COLO668 (cell line): Measurements from ENCODE around the gene RABIF.
A peak's percentile ranks its signal among the peaks of the same experiment; 100 is the strongest.

ENCODE experiments used
- DNase-seq: peaks from one replicate; lab custom pipeline; 2025; ENCODE audit not compliant: unreplicated experiment; lab: John Stamatoyannopoulos, UW

The RABIF gene

DNA sequence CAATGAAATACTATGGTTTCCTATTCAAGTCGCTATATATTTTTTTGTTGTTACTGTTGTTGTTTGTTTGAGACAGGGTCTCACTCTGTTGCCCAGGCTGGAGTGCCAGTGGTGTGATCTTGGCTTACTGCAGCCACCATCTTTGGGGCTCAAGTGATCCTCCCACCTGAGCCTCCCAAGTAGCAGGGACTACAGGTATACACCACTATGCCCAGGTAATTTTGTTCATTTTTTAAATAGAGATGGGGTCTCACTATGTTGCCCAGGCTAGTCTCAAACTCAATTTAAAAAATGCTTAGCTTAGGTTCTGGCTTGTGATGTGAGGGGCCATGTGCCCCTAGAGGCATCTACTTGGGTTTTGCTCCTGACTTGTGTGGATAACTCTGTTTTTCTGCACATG lies 9.8 kb downstream of the RABIF start:
- no peak for DNase-seq

GRCh38 chr1:202873026-202873425 lies 15.9 kb downstream of the RABIF start:
- no peak for DNase-seq

DNA sequence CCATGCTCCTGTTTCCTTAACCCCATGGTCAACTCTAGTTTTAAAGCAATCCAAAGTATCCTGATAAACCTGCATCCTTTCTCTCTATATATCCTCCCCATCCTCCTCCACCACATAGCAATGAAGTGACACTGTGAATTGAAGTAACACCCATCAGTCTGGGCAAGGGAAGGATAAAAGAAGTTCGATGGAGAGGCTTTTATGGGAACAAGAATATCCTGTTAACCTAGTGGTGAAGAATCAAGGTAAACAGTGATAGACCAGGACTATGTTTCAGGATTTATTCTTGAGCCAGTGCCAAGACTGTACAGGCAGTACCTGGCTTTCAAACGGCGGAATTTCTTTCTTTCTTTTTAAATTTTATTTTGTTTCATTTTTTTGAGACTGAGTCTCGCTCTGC lies 17.6 kb downstream of the RABIF start:
- DNase-seq = no peak

DNA sequence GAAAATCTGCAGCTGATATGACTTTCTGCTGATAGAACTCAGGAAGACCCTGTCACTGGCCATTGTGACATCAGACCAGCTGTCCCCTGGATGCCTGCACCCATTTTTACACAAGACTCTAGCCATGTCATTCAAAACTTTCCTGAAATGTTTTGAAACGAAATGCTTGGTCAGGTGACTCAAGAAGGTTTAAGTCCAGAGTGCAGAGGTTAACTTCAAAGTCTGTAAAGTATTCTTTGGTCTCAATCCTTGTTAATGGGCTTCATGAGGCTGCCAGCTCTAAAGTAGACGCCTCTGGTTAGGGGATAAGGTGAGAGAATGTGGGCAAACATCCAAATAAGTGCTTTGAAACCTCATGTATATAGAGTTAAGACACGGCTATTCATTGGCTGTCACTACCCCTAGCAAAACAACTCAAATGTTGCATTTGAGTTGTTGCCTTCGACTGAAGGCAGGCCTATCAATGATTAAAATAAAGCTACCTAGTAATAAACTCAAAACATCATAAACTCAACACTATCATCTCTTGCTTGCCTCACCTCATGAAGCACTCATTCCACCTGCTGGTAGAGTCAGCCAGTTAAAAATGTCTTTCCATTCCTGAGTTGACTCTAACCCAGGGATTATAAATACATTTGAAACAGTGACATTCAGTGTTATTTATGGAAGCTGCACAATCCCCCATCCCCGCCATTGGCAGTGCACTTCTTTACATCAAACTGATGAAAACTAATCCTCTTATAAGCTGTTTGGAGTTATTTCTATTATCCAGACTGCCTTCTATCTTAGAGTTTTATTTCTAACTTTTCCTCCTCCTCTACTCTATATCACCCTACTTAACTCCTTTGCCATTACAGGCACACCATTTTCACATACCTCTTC lies 26.0 kb downstream of the RABIF start:
- no peak for DNase-seq

- peak; percentile 94 for DNase-seq
These were observed 27.4 kb downstream of the RABIF start for GRCh38 chr1:202861420-202862132.

GRCh38 chr1:202860744-202861419 lies 28.1 kb downstream of the RABIF start:
- peak; percentile 84 for DNase-seq

DNA sequence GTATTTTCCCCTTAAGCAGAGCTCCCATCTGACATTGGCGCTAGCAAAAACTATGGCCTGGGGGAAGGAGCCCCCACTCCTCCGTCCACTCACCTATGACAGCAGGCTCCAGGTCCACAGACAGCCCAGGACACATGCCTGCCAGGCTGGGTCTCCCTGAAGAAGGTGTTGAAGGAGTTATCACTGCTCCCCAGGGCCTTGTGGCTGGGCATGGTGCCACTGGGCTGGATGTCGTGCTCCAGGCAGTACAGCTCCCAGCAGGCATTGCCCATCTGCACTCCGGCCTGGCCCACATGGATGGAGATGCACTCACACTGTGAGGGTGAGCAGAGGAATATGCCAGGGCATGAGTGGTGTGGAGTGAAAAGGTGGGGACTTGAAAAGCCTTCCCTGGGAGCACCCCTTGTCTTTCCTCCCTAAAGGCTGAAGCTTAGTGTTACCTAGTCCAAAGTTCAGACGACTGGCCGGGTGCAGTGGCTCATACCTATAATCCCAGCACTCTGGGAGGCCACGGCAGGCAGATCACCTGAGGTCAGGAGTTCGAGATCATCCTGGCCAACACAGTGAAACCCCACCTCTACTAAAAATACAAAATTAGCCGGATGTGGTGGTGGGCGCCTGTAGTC lies 30.0 kb downstream of the RABIF start:
- no peak for DNase-seq

- DNase-seq = no peak
These were observed 30.6 kb downstream of the RABIF start for GRCh38 chr1:202858331-202858730.

DNA sequence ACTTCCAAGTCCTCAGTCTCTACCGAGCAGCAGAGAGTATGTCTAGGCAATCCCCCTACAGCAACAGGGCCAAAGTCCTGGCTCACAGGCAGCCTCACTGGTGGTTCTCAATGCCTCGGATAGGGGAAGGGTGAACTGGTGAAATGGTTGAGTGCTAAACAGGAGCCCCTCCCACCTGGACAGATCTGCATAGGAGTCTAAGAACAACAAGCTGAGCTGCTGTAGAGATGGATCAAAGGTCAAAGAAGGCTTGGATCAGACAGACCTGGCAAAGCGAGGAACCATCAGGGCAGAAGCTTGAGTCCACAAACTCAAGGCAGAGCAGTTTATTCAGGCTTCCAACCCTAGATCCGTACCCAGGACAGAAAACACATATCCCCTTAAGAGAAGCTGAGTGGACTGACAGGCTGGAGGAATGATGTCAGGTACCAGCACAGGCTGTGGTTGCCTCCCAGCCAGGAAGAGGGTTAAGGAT lies 31.8 kb downstream of the RABIF start:
- DNase-seq = no peak

GRCh38 chr1:202856014-202856413 lies 32.9 kb downstream of the RABIF start:
- no peak for DNase-seq

DNA sequence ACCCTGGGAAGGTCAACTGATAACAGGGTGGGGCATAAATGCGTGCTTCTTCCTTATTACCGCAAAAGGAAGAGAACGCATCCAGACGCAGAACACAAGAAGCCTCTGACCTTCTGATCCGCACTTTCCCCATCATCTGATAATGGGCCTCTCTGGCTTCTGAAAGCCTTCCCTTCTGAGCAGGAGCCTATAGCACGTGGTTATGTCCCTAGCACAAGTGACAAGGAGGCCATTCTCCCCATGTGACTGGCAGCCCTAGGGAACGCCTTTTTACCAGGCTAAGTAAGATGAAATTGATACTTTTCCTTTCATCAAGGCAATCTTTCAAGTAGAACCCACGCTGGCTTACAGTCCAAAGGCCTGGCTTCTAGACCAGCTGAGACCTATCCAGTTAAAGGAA lies 34.2 kb downstream of the RABIF start:
- DNase-seq = no peak

DNA sequence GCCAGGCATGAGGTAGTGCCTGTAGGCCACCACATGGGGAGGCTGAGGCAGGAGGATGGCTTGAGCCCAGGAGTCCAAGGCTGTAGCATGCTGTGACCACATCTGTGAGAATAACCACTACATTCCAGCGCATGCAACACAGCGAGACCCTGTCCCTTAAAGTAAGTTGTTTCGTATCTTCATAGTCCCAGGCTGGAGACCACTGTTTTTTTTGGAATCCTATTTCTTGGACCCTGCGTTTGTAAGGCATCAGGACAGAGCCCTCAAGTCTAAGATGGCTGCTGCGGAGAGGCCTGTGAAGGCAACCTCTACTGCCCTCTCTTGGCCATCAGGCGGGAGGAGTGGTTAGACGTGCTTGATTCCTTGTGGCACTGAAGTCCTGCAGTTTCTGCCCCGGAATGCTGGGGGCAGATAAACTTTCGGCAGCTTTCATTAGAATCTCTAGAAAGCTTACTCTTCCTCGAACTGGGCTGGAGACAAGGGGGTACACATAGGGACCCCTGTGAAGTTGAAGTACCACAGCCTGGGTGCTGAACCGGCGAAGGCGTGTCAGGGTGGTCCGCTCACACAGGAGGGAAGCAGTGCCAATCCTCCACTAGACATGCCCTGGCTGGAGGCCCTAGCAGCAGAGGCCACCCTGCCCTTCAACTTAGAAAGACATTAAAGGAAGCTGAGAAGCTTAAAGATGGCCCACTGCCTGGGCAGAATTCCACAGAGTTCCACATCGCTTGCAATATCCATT lies 36.6 kb downstream of the RABIF start:
- peak; percentile 22 for DNase-seq

DNA sequence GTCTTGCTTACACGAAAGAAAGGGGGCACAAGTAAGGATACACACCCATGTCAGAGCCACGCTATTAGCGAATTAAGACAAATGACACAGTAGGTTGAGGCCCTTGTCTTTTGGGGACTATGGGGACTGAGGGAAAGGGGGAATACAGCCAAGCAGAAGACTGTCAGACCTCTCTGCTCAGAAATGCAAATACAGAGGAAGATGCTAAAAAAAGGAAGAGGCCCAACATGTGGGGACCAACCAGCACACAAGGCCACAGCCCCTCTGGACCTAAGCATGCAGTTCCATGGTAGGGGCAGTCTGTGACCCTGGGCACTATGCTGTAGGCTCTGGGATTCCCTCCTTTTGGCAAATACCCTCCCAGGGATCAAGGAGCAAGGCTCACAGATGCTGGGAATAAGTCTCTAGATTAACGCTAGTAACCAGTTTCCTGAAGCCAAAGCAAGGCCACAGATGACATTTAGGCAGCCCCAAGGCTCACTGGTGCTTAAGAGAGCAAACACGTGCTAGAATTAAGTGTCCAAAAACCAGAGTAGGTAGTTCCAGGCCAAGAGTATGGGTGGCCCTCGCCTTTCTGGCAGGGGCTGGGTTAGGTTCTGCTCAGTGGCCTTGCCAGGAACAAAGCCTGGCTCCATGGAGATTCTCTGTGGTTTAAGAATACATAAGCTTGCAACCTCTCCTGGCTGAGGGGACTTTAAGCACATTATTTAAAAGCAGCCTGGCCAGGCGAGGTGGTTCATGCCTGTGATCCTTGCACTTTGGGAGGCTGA lies 38.2 kb downstream of the RABIF start:
- DNase-seq = no peak

- DNase-seq = no peak
These were observed 40.8 kb downstream of the RABIF start for GRCh38 chr1:202848191-202848542.

DNA sequence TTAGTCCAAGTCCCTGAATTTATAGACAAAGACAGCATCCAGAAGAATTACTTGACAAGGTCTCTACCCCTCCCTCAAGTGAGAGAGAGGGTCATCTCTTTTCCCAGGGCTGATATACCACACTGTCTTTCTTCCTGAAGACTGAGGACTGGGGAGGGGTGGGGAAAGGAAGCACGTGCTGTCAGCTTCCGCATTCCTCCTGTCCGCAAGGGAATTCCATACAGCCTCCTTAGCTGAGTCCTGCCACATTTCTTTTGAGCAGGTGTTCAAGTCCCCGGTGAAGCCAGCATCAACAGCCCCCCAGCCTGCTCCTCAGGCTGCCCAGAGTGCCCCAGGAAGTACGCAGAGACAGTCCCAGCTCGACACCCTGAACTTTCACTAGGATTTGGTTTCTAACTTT lies 44.0 kb downstream of the RABIF start:
- DNase-seq = no peak

DNA sequence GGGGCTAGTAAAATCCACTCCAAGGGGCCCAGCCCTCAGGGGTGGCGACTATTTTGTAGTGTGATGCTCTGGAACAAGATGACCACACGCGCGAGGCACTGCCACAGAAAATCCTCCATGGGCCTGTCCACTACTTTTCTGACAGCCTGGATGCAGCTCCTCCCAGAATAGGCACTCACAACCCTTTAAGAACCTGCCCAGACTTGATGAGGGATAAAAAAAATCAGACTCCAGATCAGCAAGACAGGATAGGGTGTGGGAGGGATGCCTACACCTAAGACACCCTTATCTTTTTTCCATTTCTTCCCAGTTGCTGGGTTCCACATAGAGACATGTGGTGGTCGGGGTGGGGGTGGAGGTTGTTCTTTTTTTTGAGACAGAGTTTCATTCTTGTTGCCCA lies 44.7 kb downstream of the RABIF start:
- DNase-seq = no peak

GRCh38 chr1:202843081-202843480 lies 45.9 kb downstream of the RABIF start:
- DNase-seq = no peak

- DNase-seq = no peak
These were observed 51.1 kb downstream of the RABIF start for GRCh38 chr1:202837746-202838262.

GRCh38 chr1:202836623-202837403 lies 52.1 kb downstream of the RABIF start:
- no peak for DNase-seq
